Calu3 (cell line): ENCODE data around the gene PARD3. TPM values are rescaled to one million over a fixed set of nuclear protein-coding genes. Genes with fewer than 3 reads are reported as not detected.

ENCODE experiments used
- BruUV-seq: library from RNA; stranded (reverse); fragments of 400-500 nt; replicated peaks from 2 replicates; lab custom pipeline; 2021; lab: Mats Ljungman, UMichigan
- CTCF ChIA-PET: fragments of 300-600 bp; sonication (Branson Sonifier 250); formaldehyde crosslinking; loops from one replicate; lab custom pipeline; 2022; ENCODE audit warnings: antibody characterized with exemption; lab: Charles Lee
- DNase-seq: peaks from one replicate; pipeline ENCODE4 v3.0.0; 2022
- H3K27ac Mint-ChIP-seq: one replicate; pipeline ENCODE4 v1.8.0; 2022; ENCODE audit warnings: mixed read lengths; ENCODE audit not compliant: unreplicated experiment
- H3K27me3 Mint-ChIP-seq: one replicate; pipeline ENCODE4 v1.8.0; 2022; ENCODE audit warnings: mixed read lengths; ENCODE audit not compliant: unreplicated experiment
- H3K36me3 Mint-ChIP-seq: one replicate; pipeline ENCODE4 v1.8.0; 2022; ENCODE audit warnings: mild to moderate bottlenecking, moderate library complexity, mixed read lengths; ENCODE audit not compliant: insufficient read depth, unreplicated experiment
- H3K4me1 Mint-ChIP-seq: one replicate; pipeline ENCODE4 v1.8.0; 2022; ENCODE audit warnings: mild to moderate bottlenecking, low read depth, mixed read lengths; ENCODE audit not compliant: unreplicated experiment
- H3K4me3 Mint-ChIP-seq: one replicate; pipeline ENCODE4 v1.8.0; 2022; ENCODE audit warnings: mild to moderate bottlenecking, low read depth, moderate library complexity, mixed read lengths; ENCODE audit not compliant: unreplicated experiment
- H3K9me3 Mint-ChIP-seq: one replicate; pipeline ENCODE4 v1.8.0; 2022; ENCODE audit warnings: low read depth, mixed read lengths; ENCODE audit not compliant: unreplicated experiment
- CTCF ChIP-seq: fragments of 200-600 bp; IDR thresholded peaks from one replicate; pipeline ENCODE4 v1.8.0; 2022; ENCODE audit warnings: antibody characterized with exemption; ENCODE audit not compliant: unreplicated experiment
- intact Hi-C: fragments of 100-400 bp; cut with micrococcal nuclease; formaldehyde crosslinking; loops from one replicate; pipeline ENCODE4 v1.10.0; 2022; ENCODE audit not compliant: unreplicated experiment
- total RNA-seq: library from RNA; stranded (reverse); gene quantifications from 2 replicates; pipeline ENCODE4 v1.2.3, GENCODE V29; 2022

PARD3 gene
- total RNA-seq, 1 experiment from 2014 or later: 62.4 TPM

GRCh38 chr10:34627331-34627730 is 187.8 kb downstream of the PARD3 start:
- no TSS peak for BruUV-seq
- no peak for TF ChIP-seq CTCF
- no peak overlapping the region for H3K4me3 Mint-ChIP-seq
- H3K36me3 Mint-ChIP-seq: peaks cover 4% of the 10 kb centered on the region
- CTCF ChIA-PET: no interaction called here
- no peaks in the 10 kb centered on the region for H3K27me3 Mint-ChIP-seq
- H3K9me3 Mint-ChIP-seq: no peaks in the 10 kb centered on the region
- no peak for DNase-seq
- H3K4me1 Mint-ChIP-seq: peaks cover 29% of the 10 kb centered on the region
- no peak overlapping the region for H3K27ac Mint-ChIP-seq
- intact Hi-C loops: no loop called here

- H3K27ac Mint-ChIP-seq: no peak overlapping the region
- peaks cover 3% of the 10 kb centered on the region for H3K36me3 Mint-ChIP-seq
- H3K4me3 Mint-ChIP-seq: no peak overlapping the region
- no peaks in the 10 kb centered on the region for H3K9me3 Mint-ChIP-seq
- CTCF ChIA-PET: no interaction called here
- H3K27me3 Mint-ChIP-seq: no peaks in the 10 kb centered on the region
- TF ChIP-seq CTCF: no peak
- peaks cover 32% of the 10 kb centered on the region for H3K4me1 Mint-ChIP-seq
- no peak for DNase-seq
- intact Hi-C loops: no loop called here
- no TSS peak for BruUV-seq
These were observed 188.8 kb downstream of the PARD3 start for GRCh38 chr10:34626158-34626880.

- no peaks in the 10 kb centered on the region for H3K36me3 Mint-ChIP-seq
- no peak for TF ChIP-seq CTCF
- BruUV-seq: no TSS peak
- DNase-seq: no peak
- H3K4me3 Mint-ChIP-seq: no peak overlapping the region
- no peaks in the 10 kb centered on the region for H3K27me3 Mint-ChIP-seq
- no peak overlapping the region for H3K27ac Mint-ChIP-seq
- H3K9me3 Mint-ChIP-seq: no peaks in the 10 kb centered on the region
- H3K4me1 Mint-ChIP-seq: peaks cover 42% of the 10 kb centered on the region
- CTCF ChIA-PET: interaction anchor here (0.7 kb wide), 1 partner anchor 16 kb away, joined by 4 read pairs; no protein-coding TSS in a partner anchor
- intact Hi-C loops: no loop called here
These were observed 190.6 kb downstream of the PARD3 start for GRCh38 chr10:34624323-34625153.

GRCh38 chr10:34622945-34623344 is 192.2 kb downstream of the PARD3 start:
- TF ChIP-seq CTCF: no peak
- Mint-ChIP-seq H3K9me3 (no peaks in the 10 kb centered on the region), H3K4me1 (peaks cover 44% of the 10 kb centered on the region), H3K27me3 (no peaks in the 10 kb centered on the region), H3K4me3 (no peak overlapping the region), H3K27ac (no peak overlapping the region), H3K36me3 (peaks cover 3% of the 10 kb centered on the region)
- CTCF ChIA-PET: interaction anchor here (0.7 kb wide), 1 partner anchor 89 kb away, joined by 9 read pairs; no protein-coding TSS in a partner anchor
- BruUV-seq: no TSS peak
- DNase-seq: no peak
- intact Hi-C loops: no loop called here
